Adrenal gland (tissue), 5 donors: Measurements from ENCODE around the gene UNC5A.

ENCODE experiments used
- CTCF ChIP-seq, 6 experiments: fragments of 450-650 bp in 4 of 6; fragments of 200-600 bp in 2 of 6; sonication (generic) in 1 of 6; IDR thresholded peaks; 1 replicate in 5 of 6; 2 replicates in 1 of 6; pipeline versions ENCODE4 v1.5.1 to v1.8.0; 2016 to 2021; ENCODE audit warnings: antibody characterized with exemption in 6 of 6, mild to moderate bottlenecking in 2 of 6, moderate library complexity in 1 of 6
- POLR2A ChIP-seq, 2 donors: fragments of 450-650 bp; IDR thresholded peaks; one replicate each; pipeline ENCODE4 v1.6.1; 2017; ENCODE audit warnings: antibody characterized with exemption in 2 of 2, mild to moderate bottlenecking in 2 of 2, moderate library complexity in 1 of 2
- donor health status: DM: no; HTN: no; CAD: no.

DNA sequence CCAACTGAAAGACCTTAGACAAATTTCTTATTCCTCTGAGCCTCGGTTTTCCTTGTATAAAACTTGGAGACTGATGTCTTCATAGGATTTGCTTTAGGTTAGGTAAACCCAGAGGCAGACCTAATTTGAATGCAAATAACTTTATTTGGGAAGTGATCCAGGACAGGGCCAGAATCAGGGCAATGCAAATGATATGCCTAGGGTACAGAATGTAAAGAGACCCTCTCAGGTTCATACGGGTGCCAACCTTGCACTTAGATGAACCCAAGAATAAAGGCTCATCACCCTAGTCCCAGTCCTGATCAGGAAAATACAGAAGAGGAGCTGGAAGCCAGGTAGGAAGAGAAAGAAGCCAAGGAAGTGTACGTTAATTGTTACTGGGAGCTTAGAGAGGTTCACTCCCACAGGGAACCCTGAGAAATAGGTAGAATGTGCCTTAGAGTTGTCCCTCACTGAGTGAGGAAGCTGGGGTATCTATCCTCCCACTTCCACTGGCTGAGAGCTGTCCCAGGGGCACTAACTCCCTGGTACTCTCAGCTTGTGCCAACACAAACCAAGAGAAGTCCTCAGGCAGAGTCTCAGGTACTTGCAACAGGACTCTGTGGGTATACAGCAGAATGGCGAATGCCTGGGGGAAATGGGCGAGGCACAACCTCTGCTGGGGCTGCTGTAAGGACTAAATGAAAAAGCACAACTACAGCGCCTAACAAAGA lies 91.9 kb downstream of the UNC5A start:
- no peak for TF ChIP-seq CTCF (IDR thresholded peaks at IDR 0.05)
- no peak for TF ChIP-seq POLR2A (IDR thresholded peaks at IDR 0.05)
